DND-41 (cell line): ENCODE data around the gene ALDH8A1.

Experiments used
- CTCF ChIP-seq: IDR thresholded peaks from 2 replicates; pipeline ENCODE4 v1.5.1; 2012; ENCODE audit warnings: borderline replicate concordance, low read length, moderate library complexity, mild to moderate bottlenecking; ENCODE audit not compliant: poor library complexity, severe bottlenecking; ENCODE audit errors: extremely low read depth
- EZH2 ChIP-seq: IDR thresholded peaks from 3 replicates; pipeline ENCODE4 v1.6.1; 2012; ENCODE audit warnings: borderline replicate concordance, low read depth, mild to moderate bottlenecking, moderate library complexity, low read length, inconsistent platforms; ENCODE audit not compliant: severe bottlenecking

- TF ChIP-seq CTCF (no peak), EZH2 (no peak)
Measured at GRCh38 chr6:134937426-134937825, 12.5 kb downstream of the ALDH8A1 start.
